CD4-positive, alpha-beta T cell (primary cell): ENCODE measurements around the gene PDE5A. TPM values are rescaled to one million over a fixed set of nuclear protein-coding genes. Genes with fewer than 3 reads are reported as not detected.
"Not testable (repeated sequence)": the region's sequence is repeated elsewhere in the genome, so short reads cannot be mapped to it uniquely, and the experiment has no call there.

Experiments used
- ATAC-seq: fragments of 200-7000 bp; cut with Tn5 transposase; one replicate; pipeline ENCODE4 v1.10.0; 2022; ENCODE audit warnings: mild to moderate bottlenecking; ENCODE audit not compliant: poor library complexity
- CTCF ChIA-PET: fragments of 350-600 bp; sonication (Branson Sonifier 250); formaldehyde crosslinking; loops from one replicate; lab custom pipeline; 2021; ENCODE audit warnings: antibody characterized with exemption, inconsistent platforms; lab: Charles Lee
- POLR2A ChIA-PET: fragments of 350-600 bp; sonication (Branson Sonifier 250); formaldehyde crosslinking; loops from one replicate; lab custom pipeline; 2021; ENCODE audit warnings: antibody characterized with exemption, inconsistent platforms; lab: Charles Lee
- DNase-seq, 14 experiments: peaks; one replicate each; pipeline ENCODE4 v3.0.0-alpha.2; 2013 to 2020; ENCODE audit warnings: mixed read lengths in 2 of 14
- H3K27ac ChIP-seq, 2 donors: one replicate each; pipeline versions ENCODE4 v1.5.1 to v1.7.0; 2013; ENCODE audit warnings: low read length in 2 of 2, low read depth in 1 of 2, mild to moderate bottlenecking in 1 of 2
- H3K27me3 ChIP-seq, 2 experiments: 1 replicate in 1 of 2; 2 replicates in 1 of 2; pipeline versions ENCODE4 v1.6.1 to v1.7.0; 2013; ENCODE audit warnings: low read length in 2 of 2, control low read depth in 1 of 2, mild to moderate bottlenecking in 1 of 2, moderate library complexity in 1 of 2; ENCODE audit not compliant: insufficient read depth in 2 of 2, control insufficient read depth in 1 of 2
- H3K36me3 ChIP-seq: one replicate; pipeline ENCODE4 v1.6.1; 2013; ENCODE audit warnings: low read length, control low read depth; ENCODE audit not compliant: insufficient read depth
- H3K4me1 ChIP-seq: one replicate; pipeline ENCODE4 v1.6.1; 2013; ENCODE audit warnings: low read length, control low read depth; ENCODE audit not compliant: insufficient read depth
- H3K4me3 ChIP-seq: one replicate; pipeline ENCODE4 v1.5.1; 2013; ENCODE audit warnings: mild to moderate bottlenecking, low read length, moderate library complexity
- H3K9me3 ChIP-seq, 2 experiments: 1 replicate in 1 of 2; 2 replicates in 1 of 2; pipeline versions ENCODE4 v1.6.1 to v1.7.0; 2013; ENCODE audit warnings: low read length in 2 of 2, mild to moderate bottlenecking in 2 of 2, control low read depth in 1 of 2, moderate library complexity in 1 of 2; ENCODE audit not compliant: control insufficient read depth in 1 of 2, insufficient read depth in 1 of 2
- H3K27ac Mint-ChIP-seq: one replicate; pipeline ENCODE4 v1.8.0; 2020; ENCODE audit warnings: mixed read lengths
- H3K27me3 Mint-ChIP-seq: one replicate; pipeline ENCODE4 v1.8.0; 2021; ENCODE audit warnings: mixed read lengths
- H3K36me3 Mint-ChIP-seq: one replicate; pipeline ENCODE4 v1.8.0; 2021; ENCODE audit warnings: low read depth, mixed read lengths
- H3K4me1 Mint-ChIP-seq: one replicate; pipeline ENCODE4 v1.8.0; 2021; ENCODE audit warnings: low read depth, mixed read lengths
- H3K4me3 Mint-ChIP-seq: one replicate; pipeline ENCODE4 v1.8.0; 2020; ENCODE audit warnings: mild to moderate bottlenecking, mixed read lengths
- H3K9me3 Mint-ChIP-seq: one replicate; pipeline ENCODE4 v1.8.0; 2020; ENCODE audit warnings: mixed read lengths
- CTCF ChIP-seq: fragments of 200-600 bp; IDR thresholded peaks from one replicate; pipeline ENCODE4 v1.8.0; 2022; ENCODE audit warnings: antibody characterized with exemption, mild to moderate bottlenecking
- intact Hi-C, 2 experiments: fragments of 100-400 bp; cut with DNase I in 1 of 2; cut with micrococcal nuclease in 1 of 2; formaldehyde crosslinking; loops; one replicate each; pipeline versions ENCODE4 v1.15.1 to v1.9.0; 2023 to 2025; cut with DNase I, micrococcal nuclease
- total RNA-seq, 174 experiments: library from RNA in 2 of 174; stranded (reverse) in 2 of 174; gene quantifications; one replicate each; pipeline ENCODE4 v1.2.3 and lab custom pipeline; 2021 to 2026

The PDE5A gene
- total RNA-seq, 2 experiments from 2014 or later: 0.11 to 0.56 TPM

GRCh38 chr4:119478446-119479179, 150.0 kb downstream of the PDE5A start:
- Histone ChIP-seq H3K9me3 (no peaks in the 10 kb centered on the region), H3K36me3 (peaks cover 27% of the 10 kb centered on the region), H3K4me1 (no peaks in the 10 kb centered on the region), H3K27me3 (no peaks in the 10 kb centered on the region), H3K27ac (no peak overlapping the region), H3K4me3 (no peak overlapping the region)
- H3K4me1 Mint-ChIP-seq: no peaks in the 10 kb centered on the region
- no peak overlapping the region for H3K4me3 Mint-ChIP-seq
- no peak for TF ChIP-seq CTCF
- H3K27me3 Mint-ChIP-seq: no peaks in the 10 kb centered on the region
- POLR2A ChIA-PET: no interaction called here
- ATAC-seq: no peak
- peaks cover 6% of the 10 kb centered on the region for H3K9me3 Mint-ChIP-seq
- CTCF ChIA-PET: no interaction called here
- no peak overlapping the region for H3K27ac Mint-ChIP-seq
- peaks cover 90% of the 10 kb centered on the region for H3K36me3 Mint-ChIP-seq
- DNase-seq: no peak
- intact Hi-C loops: no loop called here

- no peak for TF ChIP-seq CTCF
- DNase-seq: no peak
These were observed 151.1 kb downstream of the PDE5A start for GRCh38 chr4:119477412-119478053.

GRCh38 chr4:119471259-119471658, 157.3 kb downstream of the PDE5A start:
- Histone ChIP-seq H3K4me3 (no peak overlapping the region), H3K27me3 (no peaks in the 10 kb centered on the region), H3K36me3 (peaks cover 40% of the 10 kb centered on the region), H3K9me3 (no peaks in the 10 kb centered on the region), H3K4me1 (no peaks in the 10 kb centered on the region), H3K27ac (no peak overlapping the region)
- ChIA-PET POLR2A (no interaction called here), CTCF (no interaction called here)
- DNase-seq (no peak), ATAC-seq (no peak)
- no peak for TF ChIP-seq CTCF
- Mint-ChIP-seq H3K9me3 (no peaks in the 10 kb centered on the region), H3K4me3 (no peak overlapping the region), H3K27me3 (no peaks in the 10 kb centered on the region), H3K4me1 (no peaks in the 10 kb centered on the region), H3K36me3 (peaks cover 85% of the 10 kb centered on the region), H3K27ac (no peak overlapping the region)
- intact Hi-C loops: no loop called here

More at GRCh38 chr4:119477412-119478053, 151.1 kb downstream of the PDE5A start:
- Mint-ChIP-seq H3K4me3 (no peak overlapping the region), H3K27ac (no peak overlapping the region), H3K27me3 (no peaks in the 10 kb centered on the region), H3K36me3 (peaks cover 86% of the 10 kb centered on the region), H3K4me1 (no peaks in the 10 kb centered on the region), H3K9me3 (peaks cover 4% of the 10 kb centered on the region)
- intact Hi-C loops: no loop called here
- ChIA-PET CTCF (no interaction called here), POLR2A (no interaction called here)
- ATAC-seq: no peak
- Histone ChIP-seq H3K36me3 (peaks cover 29% of the 10 kb centered on the region), H3K4me3 (no peak overlapping the region), H3K9me3 (no peaks in the 10 kb centered on the region), H3K4me1 (no peaks in the 10 kb centered on the region), H3K27ac (no peak overlapping the region), H3K27me3 (no peaks in the 10 kb centered on the region)

GRCh38 chr4:119470737-119471063, 157.9 kb downstream of the PDE5A start:
- H3K4me1 Mint-ChIP-seq, H3K4me1 ChIP-seq, H3K27ac Mint-ChIP-seq, CTCF ChIA-PET, ATAC-seq, H3K4me3 Mint-ChIP-seq, H3K9me3 ChIP-seq, H3K9me3 Mint-ChIP-seq, H3K27me3 Mint-ChIP-seq, POLR2A ChIA-PET, H3K4me3 ChIP-seq, H3K27ac ChIP-seq, H3K27me3 ChIP-seq, DNase-seq, intact Hi-C loops: not testable (repeated sequence)
- H3K36me3 Mint-ChIP-seq: peaks cover 87% of the 10 kb centered on the region
- H3K36me3 ChIP-seq: peaks cover 38% of the 10 kb centered on the region

GRCh38 chr4:119470021-119470736, 158.4 kb downstream of the PDE5A start:
- H3K9me3 Mint-ChIP-seq, intact Hi-C loops, ATAC-seq, H3K27ac ChIP-seq, H3K27me3 Mint-ChIP-seq, H3K4me3 Mint-ChIP-seq, H3K27me3 ChIP-seq, H3K4me3 ChIP-seq, H3K4me1 ChIP-seq, H3K9me3 ChIP-seq, H3K4me1 Mint-ChIP-seq, DNase-seq, POLR2A ChIA-PET, H3K27ac Mint-ChIP-seq, CTCF ChIA-PET: not testable (repeated sequence)
- peaks cover 38% of the 10 kb centered on the region for H3K36me3 ChIP-seq
- H3K36me3 Mint-ChIP-seq: peaks cover 86% of the 10 kb centered on the region
